Activated effector memory CD4-positive, alpha-beta T cell treated with Interleukin-2 at 50 U/mL for 16 hours (primary cell): Measurements from ENCODE around the gene PRLR.
"Not testable (repeated sequence)": the region's sequence is repeated elsewhere in the genome, so short reads cannot be mapped to it uniquely, and the experiment has no call there.

ENCODE experiments used
- DNase-seq: peaks from one replicate; pipeline ENCODE4 v3.0.0-alpha.2; 2020

The PRLR gene

GRCh38 chr5:35230038-35230611 lies at the start of gene PRLR:
PRLR (minus strand) TSS chr5:35230487; CDS start chr5:35089620, 140,867 bp downstream.
- no peak for DNase-seq

GRCh38 chr5:35274839-35275509 lies 44.7 kb upstream of the PRLR start:
- DNase-seq: no peak

DNA sequence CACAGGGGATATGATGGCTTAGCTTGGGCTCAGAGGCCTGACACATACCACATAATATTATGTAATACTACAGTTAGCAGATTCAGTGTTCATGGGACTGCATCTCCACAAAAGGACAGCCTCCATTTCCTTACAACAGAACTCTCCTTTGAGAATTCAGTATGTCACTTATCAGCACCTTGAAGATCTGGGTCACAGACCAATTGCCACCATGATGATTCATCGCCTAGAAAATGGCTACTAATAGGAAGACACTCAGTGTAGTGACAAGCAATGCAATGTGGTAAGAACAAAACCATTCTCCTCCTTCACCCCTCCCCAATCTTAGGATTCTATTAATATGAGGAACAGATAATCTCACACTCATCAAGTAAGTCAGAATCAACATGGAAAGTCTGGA lies 38.7 kb upstream of the PRLR start:
- DNase-seq: no peak

DNA sequence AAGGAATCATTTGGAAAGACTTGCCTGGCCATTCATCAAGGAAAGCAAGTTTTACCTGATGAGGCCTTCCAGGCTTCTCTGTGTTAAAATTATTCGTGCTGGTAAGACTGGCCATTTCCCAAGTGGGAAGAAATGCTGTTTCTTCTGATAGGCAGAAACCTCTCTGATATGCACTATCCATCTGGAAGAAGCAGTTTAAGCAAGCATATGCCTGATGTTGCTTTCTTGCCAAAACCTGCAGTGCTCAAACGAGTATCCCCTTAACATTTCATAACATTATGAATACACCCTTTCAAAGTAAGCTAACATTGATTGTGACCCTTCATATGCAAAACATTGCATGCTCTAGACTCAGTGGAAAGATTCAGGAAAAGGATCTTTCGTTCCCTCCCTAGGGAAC lies 36.0 kb upstream of the PRLR start:
- DNase-seq: no peak

GRCh38 chr5:35264509-35264908 lies 34.2 kb upstream of the PRLR start:
- no peak for DNase-seq

GRCh38 chr5:35263266-35263877 lies 33.1 kb upstream of the PRLR start:
- DNase-seq: no peak

GRCh38 chr5:35253582-35253981 lies 23.3 kb upstream of the PRLR start:
- DNase-seq: no peak

DNA sequence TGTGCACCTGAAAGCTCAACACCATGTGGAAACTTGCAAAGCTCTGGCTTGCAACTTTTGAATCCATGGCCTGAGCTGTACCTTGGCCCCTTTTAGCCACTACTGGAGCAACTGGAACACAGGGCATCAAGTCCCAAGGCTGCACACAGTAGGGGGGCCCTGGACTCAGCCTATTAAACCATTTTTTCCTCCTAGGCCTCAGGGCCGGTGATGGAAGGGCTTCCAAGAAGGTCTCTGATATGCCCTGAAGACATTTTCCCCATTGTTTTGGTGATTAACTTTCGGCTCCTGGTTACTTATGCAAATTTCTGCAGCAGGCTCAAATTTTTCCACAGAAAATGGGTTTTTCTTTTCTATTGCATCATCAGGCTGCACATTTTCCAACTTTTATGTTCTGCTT lies 22.7 kb upstream of the PRLR start:
- DNase-seq: no peak

DNA sequence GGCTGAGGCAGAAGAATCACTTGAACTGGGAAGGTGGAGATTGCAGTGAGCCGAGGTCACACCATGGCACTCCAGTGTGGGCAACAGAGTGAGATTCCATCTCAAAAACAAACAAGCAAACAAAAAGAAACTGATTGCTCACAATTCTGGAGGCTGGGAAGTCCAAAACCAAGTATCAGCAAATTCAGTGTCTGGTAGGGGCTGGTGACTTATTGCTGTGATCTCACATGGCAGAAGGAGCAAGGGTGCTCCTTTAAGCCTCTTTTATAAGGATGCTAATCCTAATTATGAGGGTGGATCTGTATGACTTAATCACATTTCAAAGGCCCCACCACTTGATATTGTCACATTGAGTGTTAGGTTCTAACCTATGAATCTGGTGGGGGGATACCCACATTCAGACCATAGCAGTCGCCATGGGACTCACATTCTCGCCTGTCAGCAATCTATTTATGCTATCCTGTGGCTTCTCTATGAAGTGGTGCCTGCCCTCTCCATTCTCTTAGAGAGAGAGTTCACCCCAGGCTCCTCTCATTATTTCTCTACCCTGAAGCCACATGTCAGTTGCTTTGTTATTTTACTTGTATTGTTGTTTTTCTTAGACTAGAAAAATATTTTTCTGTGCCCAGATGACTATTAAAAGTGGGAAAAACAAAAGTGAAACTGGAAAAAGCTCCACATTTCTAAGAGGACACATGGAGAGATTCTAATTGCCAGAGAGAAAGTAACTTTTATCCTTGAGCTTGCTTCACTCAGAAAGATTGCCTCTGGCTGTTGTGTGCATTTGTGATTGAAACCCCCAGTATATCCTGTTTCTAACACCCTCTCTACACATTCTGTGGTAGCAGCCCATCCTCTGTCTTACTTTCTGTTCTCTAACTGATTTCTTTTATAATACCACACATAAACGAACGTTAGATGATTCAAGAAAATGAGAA lies 18.8 kb upstream of the PRLR start:
- no peak for DNase-seq

DNA sequence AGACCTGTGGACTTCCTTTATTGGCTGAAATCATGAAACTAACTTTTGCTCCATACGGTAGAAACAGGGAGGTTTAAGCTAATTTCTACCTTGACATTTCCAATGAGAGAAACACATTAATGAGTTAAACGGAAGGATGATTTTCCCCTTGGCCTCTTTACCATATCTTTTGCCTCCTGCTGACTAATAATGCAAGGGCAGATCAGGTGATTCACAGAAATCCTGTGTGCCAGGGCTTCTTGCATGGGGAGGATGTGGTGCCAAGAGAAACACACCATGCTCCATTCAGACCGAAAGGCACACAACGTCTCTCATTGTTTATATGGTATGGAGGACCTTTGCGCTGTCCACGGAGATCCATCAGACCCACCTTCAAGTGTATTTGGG lies 17.4 kb upstream of the PRLR start:
- DNase-seq: no peak

DNA sequence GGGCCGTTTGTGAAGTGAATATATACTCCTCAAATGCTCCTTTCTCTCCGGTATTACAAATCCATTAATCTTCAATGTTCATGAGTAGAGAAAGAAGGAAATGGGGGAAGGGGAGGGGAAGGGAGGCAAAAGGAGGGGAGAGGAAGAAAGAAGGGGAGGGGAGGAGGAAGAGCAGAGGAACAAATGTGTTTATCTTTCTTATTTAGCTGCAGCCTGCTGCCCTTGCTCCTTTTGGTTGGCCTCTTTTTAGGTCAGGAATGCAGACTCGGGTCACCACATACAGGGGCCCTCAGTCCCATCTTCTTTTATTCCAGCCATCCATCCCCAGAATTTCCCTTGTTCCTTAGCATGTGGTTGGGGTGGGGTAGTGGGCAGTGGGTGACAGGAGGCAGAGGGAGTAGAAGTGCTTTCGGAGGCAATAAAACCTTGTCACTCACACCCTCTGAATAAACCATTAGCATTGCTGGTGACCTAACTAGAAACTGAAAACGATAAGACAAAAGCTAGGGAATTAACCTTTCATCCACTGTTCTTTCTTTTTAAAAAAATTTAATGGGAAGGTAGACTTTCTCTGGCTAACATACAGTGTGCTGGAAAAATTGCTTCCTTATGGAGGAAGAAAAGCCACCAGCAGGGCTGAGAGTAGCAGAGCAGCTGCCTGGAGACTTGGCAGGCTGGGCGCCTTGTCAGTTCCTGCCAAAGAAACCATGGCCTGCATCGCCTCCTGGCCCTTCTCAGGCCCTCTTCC lies 16.8 kb upstream of the PRLR start:
- DNase-seq: no peak

- DNase-seq: no peak
These were observed 16.1 kb upstream of the PRLR start for GRCh38 chr5:35246411-35246810.

GRCh38 chr5:35245371-35245770 lies 15.1 kb upstream of the PRLR start:
- DNase-seq: not testable (repeated sequence)

DNA sequence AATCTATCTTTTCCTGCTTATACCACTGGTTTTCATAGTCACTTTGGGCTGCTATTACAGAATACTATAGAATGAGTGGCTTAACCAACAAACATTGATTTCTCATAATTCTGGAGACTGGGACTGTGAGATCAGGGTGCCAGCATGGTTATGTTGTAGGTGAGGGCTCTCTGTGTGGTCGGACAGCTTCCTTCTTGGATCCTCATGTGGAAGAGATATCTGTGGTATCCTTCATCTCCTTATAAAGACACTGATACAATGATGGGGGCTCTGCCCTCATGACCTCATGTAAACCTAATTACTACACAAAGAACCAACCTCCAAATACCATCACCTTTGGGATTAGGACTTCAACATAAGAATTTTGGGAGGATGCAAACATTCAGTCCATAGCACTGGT lies 13.9 kb upstream of the PRLR start:
- DNase-seq: no peak

DNA sequence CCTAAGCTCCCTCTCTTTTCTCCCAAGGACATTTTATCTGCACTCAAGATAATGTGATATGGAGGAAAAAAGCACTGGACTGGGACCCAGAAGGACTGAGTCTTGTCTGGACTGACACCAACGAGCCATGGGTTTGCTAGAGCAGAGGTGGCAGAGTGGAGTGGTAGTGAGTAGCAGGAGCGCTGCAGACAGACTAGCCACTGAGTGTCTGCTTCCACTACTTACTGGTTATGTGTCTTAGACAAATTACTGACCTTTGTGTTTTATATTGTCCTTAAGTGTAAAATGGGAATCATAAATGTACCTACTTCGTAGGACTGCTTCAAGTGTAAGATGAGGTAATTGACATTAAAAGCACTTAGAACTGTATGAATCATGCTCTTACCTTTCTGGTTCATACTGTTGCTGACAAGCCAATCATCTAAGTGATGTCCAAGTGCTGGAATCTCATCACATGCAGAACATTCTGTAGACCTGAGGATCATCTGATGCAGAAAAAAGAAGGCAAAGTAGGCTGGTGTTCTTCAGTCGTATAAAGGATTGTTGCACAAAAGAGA lies 12.5 kb upstream of the PRLR start:
- DNase-seq: no peak

GRCh38 chr5:35240892-35241291 lies 10.6 kb upstream of the PRLR start:
- DNase-seq: no peak

- no peak for DNase-seq
These were observed 9.8 kb upstream of the PRLR start for GRCh38 chr5:35239911-35240610.

DNA sequence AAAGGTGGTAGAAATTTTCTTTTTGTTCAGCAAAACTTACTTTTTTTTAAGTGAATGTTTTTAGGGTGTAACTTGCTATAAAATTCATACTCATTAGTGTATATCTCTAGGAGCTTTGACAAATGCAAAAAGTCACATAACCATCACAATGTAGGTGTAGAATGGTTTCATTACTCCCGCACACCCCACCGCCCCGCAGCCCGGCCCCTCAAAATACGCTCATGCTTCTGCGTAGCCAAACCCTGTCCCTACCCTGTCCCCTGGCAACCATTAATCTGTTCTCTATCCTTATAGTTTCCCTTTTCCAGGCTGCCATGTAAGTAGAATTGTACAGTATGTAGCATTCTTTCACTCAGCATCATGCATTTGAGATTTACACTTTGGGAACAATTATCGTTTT lies 9.2 kb upstream of the PRLR start:
- DNase-seq: no peak

GRCh38 chr5:35237580-35238376 lies 7.5 kb upstream of the PRLR start:
- no peak for DNase-seq

- DNase-seq: no peak
These were observed 6.5 kb upstream of the PRLR start for GRCh38 chr5:35236770-35237169.

DNA sequence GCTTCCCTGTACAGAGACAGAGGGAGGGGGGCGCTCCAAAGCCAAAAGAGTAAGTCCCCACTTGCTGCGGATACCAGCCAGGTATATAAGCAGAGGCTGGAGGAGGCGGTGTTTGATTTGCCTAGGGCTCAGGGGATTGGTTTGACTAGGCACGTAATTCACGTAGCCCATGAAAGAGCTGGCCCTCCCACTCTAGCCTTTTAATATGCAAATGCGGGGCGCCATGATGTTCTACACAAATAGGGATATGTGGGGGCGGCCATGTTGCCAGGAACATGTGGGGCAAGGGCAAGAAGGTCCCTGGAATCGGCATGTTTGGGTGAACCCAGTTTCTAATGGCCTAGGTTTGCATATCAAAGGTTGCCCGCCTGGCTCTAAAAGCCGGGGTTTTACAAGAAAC lies 3.3 kb upstream of the PRLR start:
- DNase-seq: no peak
